Eye (tissue), 1 donor: Measurements from ENCODE around the gene NOD1.

ENCODE experiments used
- DNase-seq: peaks from one replicate; pipeline ENCODE4 v3.0.0-alpha.2; 2015

Gene NOD1

DNA sequence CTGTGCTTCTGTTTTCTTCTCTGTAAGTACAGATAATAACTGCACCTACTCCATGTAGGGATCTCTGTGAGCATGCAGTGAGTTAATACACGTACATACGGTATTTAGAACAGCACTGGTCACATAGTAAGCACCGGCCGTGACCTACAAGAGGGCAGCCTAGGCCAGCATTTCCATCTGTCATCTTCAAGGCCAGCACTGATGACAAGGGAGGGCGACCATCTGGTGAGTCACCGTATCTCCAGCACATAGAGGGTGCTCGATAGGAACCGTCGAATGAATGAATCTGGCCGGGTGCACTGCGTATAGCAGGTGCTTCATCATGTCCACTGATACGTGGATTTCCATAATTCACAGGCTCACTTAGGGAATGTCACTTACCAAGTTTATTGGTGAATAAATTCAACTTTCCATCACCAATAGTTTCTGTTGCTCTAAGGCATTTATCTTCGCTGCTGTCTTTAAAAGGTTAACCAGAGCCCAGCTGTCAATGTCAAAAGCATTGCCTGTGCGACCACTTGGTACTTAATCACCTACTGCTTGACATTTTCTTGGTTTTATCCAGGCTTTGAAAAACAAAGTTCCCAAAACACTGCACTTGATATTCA is 8.3 kb downstream of the NOD1 start:
- DNase-seq: peak; percentile 52

DNA sequence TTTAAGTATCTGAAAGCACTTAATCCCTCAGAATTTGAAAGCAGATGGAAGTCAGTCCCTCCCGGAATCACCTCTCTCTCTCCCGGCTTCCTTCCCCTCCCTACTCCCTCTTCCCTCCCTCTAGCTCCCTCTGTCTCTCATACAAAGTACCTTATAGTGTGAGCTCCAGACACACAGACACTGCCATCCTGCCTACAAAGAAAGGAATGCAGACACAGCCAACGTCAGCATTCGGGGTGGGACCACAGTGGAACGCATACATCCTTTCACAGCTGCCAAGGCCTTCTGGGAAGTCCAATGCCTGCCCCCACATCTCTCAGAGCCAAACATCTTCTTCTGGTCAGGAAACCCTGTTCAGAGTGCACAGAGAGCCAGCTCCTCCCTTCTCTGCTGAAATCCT is 9.3 kb downstream of the NOD1 start:
- peak; percentile 76 for DNase-seq

DNA sequence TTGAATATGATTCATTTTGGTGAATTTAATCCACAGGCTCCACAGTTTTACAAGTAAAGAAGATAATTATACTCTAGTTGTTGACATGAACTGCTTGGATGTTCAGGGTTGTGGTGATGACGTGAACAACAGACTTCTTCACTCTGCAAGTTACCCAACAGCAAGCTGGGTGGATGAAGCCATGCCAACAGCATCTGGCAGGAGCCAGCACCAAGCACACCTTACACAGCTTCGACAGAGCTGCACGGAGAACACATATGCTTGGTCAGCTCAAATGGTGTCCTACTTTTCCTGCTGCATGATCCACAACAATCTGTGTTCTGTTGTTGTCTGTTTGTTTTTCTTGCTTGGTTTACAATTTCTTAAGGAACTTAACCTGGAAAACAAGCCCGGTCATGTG is 9.8 kb downstream of the NOD1 start:
- no peak for DNase-seq

DNA sequence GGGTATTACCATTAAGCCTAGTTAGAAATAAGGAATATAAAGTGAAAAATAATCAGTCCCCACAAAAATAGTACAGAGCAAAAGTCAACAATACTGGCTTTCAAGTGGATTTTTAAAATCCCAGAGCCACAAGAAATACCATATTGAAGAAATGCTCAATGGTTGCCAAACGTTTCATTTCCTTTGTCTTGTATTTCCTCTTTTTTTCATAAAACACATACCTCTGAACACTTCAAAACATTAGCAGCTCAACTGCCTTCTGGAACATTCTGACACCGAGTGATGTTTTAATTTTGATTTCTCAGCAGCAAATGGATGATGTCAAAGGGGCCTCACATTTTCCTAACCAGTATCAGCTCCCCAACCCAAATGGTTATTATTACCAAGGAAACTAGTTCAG is 10.5 kb downstream of the NOD1 start:
- no peak for DNase-seq

DNA sequence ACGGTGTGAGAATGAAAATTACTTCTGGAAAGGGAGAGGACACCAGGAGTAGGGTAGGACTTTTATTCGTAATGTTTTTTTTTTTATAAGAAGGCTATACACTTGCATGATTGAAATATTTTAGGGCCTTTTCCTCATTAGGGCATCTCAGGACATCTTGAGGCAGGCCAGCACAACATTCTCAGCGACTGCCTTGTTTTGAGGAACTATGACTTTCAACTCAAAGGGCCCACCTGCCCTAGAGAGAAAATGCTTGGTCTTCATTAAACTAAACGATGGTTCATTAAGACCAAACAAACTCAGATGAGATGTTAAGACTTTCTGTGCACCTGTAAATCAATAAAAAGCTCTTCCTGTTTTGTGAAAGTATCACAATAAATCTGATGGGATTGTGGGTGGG is 11.3 kb downstream of the NOD1 start:
- DNase-seq: no peak

DNA sequence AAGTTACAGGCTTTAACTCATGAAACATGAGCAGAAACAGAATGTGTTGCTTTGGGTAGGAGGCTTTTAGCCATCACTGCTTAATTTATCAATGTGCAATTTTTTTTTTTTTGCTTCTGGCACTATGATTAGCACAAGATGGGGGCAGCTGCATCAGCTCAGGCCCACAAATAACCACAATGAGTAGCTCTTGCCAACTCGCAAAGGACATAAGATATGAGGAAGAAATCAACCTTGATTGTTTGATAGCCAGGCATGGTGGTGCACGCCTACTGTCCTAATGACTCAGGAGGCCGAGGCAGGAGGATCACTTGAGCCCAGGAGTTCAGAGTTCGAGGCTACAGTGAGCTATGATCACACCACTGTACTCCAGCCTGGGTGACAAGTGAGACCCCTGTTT is 12.3 kb downstream of the NOD1 start:
- DNase-seq: no peak

DNA sequence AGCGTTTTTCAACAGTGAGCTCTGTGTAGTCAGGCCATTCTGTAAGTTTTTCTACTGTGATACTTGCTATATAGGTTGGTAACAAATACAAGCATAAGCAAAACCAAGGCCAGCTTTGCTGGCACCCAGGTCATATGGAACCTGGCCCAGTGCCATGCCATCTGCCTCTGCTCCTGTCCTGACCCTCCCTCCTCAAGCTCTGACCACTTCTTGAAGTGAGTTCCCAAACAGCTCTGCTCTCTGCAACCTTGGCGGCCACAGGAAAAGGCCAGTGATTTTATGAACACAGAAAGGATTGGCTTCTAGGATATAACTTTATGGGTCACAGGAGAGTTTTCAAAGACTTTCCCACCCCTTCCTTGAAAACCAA is 12.8 kb downstream of the NOD1 start:
- DNase-seq: no peak

DNA sequence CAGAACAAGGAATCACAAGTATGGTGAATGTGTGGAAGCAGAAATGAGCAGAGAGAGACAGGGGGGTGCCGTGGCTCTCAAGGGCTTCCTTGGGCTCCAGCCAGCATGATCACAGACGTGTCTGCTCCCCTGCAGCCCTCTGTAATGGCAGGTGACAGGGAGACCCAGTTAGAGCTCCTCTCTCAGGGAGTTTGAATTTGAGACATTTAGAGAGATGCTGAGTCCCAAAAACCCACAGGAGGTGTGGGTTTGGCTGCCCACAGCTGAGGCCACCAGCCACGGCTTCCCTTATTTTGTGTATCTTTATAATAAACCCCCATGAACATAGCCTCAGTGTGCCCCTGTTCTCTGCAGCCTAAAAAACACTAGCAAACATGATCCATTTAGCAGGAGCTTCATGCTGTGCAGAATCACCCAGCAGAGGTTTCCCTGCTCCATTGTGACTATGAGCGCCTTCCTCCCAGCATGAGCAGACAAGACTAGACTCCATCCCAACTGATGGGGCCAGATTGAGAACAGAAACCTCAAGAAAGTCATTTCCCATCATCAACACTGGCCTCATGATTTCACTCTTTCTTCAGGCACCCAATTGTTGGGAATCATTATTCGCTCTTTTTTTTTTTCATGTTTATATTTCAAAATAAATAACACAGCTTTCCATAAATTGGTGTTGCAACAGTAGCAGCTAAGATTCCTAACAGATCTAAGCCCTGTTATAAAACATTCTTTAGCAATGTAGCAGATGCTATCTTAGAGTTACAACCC is 13.4 kb downstream of the NOD1 start:
- no peak for DNase-seq

DNA sequence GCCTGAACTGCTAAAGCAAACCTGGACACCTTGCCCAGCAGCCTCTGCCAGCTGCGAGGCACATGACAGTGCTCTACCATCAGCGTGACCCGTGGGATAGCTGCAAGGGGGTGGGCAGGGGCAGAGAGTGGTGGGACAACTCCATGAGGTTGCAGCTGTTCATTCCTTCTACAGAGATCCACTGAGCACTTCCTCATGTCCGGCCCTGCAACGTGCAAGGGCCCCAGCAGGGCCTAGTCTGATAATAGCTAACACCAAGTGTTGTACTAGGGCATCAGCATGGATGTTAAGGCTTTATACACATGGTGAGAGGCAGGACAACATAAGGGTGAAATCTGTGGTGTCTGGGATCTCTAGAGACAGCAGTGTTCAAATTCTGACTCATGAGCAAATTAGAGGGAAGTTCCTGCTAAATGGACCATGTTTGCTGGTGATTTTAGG is 14.3 kb downstream of the NOD1 start:
- DNase-seq: no peak

DNA sequence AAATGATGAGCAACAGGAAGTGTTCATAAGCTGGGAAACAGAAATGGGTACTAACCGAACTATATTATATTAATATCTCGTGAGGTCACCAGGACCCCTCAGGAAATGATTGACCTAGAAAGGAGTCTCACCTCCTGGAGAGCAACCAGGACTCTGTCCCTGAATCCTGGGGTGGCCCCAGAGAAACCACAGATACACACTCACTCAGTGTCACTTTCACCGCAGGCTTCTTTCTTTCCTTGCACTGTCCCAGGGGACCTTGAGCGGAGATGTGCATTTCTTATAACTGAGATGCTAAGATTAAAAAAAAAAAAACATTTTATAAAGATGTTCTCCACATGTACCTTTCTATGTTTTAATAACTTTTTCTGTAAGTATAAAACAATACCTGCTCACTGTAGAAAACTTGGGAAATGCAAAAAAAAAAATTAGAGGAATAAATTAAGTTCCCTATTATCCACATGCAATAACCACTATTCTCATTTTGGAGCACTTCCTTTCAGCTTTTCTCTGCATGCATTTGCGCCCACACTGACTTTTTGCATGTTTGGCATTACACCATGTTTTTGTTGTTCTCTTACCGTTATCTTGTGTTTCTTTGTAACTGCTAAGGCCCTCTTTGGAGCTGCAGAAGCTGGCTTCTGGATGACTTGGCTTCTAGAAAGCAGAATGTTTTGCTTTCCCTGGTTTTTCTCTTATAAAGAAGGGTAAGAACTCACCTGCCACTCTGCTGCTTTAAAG is 15.0 kb downstream of the NOD1 start:
- no peak for DNase-seq

DNA sequence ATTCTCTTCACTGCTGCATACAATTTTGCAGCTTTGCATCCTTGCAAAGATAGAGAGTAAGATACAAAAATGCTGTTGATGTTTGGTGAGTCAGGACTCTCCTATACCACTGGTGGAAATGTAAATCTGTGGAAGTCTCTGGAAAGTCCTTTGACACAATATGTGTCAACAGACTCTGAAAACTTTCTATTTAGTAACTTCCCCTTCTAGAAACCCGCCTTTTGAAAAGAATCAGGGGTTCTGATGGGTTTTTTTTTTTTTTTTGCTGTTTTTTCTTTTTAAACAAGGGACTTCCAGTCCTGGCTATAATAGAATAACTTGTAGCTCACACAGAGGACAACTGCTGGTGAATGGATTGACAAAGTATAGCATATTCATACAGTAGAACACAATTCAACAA is 16.4 kb downstream of the NOD1 start:
- no peak for DNase-seq

DNA sequence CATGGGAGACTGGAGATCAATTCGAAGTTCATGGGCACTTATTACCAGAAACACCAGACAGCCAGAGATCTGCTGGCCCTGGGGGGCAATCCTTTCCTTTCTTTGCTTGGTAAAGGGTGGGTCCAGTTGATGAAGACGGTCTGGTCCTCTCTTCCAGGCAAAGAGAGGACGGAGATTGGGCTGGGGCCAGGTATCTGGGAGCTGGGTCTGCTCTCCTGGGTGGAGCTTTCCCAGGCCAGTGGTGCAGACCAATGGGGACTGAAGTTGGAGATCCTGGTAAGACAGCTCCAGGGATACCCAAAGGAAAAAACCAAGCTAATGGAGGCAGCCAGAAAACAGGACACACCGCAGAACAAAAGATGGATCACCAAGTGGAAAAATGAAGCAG is 18.3 kb downstream of the NOD1 start:
- DNase-seq: no peak

DNA sequence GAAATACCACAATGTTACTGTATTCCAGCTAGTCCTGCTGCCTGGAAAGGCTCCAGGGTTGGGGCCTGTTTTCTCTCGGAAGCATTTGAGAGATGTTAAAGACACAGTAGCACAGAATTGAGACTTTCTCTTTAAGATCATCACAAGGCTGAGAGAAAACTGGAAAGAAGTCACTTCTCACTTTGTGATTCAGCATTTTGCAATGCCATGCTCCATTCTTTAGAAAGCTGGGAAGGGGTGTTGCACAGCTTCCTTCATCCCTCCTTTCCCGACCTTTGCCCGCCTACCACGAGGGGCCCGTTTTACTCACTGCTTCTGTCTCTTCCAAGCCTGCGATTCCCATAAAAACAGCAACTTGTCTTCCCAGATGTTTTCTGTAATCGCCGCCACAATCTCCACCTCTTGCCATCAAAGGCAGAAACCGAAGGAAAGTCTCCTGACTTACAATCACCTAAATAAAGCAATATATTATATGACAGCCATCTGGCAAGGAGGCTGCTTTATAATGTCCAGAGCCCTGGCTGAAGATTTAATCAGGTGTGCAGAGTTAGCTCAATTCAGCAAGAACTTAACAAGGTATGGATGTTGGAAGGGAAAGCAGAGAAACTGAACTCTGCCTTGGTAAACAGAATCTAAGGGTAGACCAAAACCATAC is 18.9 kb downstream of the NOD1 start:
- peak; percentile 42 for DNase-seq

DNA sequence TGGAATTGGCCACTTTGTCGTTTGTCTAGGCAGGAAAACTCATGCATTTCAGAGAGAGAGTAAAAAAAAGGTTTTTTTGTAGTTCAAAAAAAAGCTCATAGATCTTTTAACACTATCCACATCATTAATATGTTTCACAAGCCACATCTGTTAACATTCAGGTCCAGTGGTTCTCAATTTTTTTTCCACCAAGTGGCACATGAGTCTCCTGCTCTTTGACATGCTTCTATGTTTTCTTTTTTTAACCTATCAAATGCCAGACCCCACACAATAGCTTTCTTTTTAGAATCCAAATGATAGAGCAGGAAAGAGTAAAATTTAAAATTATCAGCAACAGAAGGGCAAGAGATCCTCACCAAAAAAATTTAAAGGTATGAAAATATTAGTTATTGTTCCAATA is 20.3 kb downstream of the NOD1 start:
- DNase-seq: no peak

DNA sequence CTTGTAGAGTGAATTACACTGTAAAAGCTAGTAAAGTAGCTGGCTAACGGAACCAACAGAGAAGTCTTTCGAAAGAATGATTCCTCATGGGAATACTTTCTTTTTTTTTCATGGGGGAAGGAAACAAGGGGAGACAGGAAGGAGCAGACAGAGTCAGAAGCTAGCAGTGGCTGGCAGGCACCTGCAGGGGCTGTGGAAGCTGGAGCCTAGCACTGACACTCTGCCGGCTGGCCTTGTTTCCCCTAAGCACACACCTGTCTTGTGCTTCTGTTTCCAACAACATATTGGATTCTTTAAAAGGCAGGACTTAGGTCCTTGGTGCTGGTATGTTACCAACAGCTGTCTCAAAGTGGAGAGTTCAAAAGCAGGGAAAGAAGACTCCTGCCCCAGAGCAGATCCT is 24.7 kb downstream of the NOD1 start:
- no peak for DNase-seq

DNA sequence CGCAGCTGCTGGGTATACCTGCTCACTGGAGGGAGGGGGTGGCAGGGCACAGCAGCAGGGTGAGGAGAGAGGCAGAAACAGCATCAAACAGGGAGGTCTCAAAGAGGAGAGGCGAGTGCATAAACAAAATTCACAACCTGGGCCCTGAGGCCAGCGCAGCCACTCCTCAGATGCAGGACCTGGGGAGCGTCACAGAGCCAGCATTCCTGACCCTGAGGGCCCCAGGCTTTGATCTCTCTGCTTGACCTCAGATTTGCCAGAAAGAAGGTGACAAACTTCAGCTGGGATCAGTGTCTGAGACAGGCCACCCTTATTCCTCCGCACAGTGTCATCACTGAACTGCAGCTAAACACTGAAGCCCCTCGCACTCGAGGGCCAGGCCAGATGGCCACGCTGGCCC is 25.6 kb downstream of the NOD1 start:
- no peak for DNase-seq

DNA sequence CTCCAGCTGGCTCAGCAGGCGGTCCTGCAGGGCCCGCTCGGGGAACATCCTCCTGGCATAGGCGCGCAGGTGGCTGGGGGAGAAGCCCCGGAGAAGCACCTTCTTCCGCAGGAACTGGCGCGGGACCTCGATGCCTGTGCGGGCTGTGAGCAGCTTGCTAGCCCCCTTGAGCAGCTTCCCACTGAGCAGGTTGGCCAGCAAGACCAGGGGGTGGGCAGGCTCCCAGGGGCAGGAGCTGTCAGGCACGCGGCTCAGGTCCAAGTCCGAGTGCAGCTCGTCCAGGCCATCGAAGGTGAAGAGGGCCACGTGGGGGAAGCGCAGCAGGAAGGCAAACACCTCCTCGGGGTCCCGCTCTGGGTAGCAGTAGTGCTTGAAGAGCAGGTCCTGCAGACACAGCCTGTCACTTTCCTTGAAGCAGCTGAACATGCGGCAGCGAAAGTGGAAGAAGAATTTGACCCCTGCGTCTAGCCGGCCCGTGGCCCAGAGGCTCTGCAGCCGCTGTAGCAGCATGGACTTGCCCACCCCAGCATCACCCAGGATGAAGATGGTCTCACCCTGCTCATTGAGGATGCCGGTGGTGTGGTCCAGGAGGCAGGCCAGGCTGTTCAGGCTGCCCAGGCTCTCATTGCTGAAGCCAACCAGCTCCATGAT is 26.2 kb downstream of the NOD1 start:
- DNase-seq: no peak

DNA sequence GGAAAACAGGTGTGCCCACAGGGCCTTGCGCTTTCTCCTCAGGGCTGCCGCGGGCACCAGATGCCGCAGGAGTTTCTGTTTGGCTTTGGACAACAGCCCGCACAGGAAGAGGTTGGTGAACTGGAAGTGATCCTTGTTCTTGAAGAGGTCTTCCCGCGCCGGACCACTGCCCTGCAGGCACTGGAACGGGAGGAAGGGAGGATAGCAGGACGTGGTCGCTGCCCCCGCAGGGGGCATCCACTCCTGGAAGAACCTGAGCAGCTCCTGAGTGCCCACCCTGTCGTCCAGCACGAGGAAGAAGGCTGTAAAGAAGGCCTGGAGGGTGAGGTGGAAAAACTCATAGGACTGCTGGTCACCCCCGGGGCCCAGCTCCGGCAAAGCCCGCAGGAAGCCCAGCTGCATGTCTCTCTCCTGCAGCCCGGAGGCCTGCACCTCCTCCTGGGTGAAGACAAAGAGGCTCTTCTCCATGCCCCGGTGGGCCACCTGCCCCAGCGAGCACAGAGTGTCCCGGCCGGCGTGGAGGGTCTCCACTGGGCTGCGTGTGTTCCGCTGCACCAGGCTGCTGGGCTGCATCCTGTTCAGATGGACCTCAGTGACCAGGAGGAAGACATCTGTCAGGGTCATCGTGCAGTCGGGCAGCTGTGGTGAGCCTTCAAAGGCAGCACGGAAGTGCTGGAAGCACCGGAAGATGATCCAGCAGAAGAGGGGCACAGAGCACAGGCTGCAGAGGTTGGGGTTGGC is 26.9 kb downstream of the NOD1 start:
- DNase-seq: no peak

DNA sequence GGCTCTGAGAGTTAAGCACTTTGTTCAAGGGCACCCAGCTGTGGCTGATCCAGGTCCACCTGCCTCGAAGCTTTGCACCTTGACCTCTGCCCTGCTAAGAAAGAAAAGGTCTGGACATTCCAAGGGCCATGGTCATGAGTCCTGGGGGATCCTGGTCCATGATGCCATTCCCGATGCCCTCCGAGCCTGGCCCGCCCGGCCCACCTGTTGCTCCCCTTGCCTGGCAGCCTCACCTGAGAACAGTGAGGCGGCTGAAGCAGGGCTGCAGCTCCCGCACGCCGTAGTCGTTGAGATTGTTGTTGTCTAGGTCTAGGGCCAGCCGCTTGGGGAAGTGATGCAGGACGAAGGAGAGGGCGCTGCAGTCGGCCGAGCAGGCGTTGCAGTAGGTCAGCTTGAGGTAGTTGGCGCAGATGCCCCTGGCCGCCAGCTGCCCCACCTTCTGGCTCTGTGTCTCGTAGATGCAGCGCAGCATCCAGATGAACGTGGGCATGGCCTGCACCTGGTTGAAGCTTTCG is 27.5 kb downstream of the NOD1 start:
- no peak for DNase-seq

DNA sequence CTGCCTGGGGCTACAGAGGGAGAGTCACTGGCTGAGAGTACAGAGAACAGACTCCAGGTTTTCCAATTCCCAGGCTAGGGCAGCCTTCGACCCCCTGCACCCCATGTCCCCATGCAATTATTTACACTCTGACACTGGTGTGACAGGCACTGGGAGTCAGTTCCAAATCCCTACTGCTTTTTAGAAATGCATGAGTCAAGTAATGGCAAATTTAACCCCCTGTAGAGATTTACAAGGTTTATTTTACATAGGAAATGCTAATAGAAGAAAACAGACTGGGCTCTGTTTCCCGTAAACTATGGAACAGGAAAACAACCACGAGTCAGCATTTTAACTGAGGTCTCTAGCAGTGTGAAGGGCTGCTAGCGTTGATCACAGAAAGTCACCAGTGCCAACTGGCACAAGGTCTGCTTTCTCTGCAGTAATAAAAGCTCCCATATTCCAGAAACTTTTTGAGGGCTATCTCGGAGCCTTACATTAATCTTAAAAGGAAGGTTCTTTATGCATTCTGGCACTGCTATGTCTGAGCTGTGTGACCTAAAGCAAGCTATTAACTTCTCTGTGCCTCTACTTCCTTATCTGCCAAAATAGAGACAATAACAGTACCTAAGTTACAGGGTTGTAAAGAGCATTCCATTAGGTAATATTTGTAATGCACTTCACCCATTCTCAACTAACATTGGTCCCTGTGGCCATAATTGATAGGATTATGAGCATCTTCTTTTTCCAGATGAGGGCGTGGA is 28.2 kb downstream of the NOD1 start:
- no peak for DNase-seq

DNA sequence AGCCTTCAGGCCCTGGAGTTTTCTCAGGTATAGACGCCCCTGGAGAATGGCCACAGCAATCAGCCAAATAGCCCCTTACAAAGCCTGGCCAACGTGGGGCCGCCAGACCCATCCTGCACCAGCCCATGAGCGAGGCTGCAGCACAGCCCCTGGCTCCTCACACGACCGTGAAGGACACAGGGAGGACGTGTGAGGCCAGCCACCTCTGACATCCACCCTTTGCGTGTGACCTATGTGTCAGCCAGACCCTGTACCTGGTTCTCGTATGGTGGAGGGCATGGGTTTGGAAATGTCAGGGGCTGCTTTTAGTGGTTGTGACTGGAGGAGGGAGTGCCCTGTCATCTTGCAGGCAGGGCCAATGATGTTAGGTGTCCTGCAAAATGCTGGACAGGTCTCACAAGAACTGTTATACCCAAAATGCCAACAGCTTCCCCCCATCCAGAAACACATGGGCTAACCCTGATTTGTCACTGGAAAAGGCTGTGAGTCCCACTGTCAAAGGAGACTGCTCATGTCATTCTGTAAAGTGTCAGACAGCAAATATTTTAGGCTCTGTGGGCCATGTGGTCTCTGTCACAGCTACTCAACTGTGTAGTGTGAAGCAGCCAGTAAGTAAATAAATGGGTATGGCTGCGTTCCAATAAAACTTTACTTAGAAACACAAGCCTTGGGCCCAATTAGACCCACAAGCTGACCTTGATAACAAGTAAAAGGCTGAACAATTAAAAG is 30.0 kb downstream of the NOD1 start:
- no peak for DNase-seq
